Measurements from ENCODE around the gene CCDC120. TPM values are rescaled to one million over a fixed set of nuclear protein-coding genes. Genes with fewer than 3 reads are reported as not detected.
A peak's percentile ranks its signal among the peaks of the same experiment; 100 is the strongest.

Gene CCDC120
- total RNA-seq, 1 experiment from 2014 or later, result 5.3 TPM

DNA sequence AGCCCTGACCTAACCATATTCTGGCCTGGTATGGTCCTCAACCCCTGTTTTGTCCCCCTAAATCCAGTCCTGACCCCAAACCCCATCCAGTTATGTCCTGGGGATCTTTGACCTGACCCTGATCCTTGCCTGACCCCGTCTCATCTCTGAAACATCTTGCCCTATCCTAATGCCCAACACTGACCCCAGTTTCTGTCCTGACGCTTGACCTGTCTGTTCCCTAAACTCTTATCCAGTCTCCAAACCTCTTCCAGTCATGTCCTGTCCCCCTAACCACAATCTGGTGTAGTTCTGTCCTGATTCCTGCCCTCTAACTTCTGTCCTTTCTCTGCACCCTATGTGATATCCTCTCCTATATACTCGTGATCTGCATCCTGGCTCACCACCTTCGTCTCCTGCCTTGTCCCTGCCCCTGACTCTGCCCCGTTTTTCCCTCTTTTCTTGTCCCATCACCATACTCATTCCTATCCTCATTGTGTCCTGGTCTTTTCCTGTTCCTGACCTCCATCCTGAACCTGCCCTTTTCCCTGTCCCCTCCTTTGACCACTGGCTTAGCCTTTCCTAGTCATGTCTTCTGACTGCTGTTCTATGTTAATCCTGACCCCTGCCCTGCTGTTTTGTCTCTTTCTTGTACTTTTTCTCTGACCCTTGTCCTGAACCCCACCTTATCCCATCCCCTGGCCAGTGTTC lies 4.6 kb upstream of the CCDC120 start:
- CTCF ChIA-PET, result no interaction called here

GRCh38 chrX:49059201-49059600 lies 402 bp downstream of the CCDC120 start:
- 0 out of 2 replicates have a peak, but pooled peaks cover 4% of the 10 kb centered on the region for H3K4me1 ChIP-seq (ENCODE audit: insufficient read depth, low read length)
- H2AFZ ChIP-seq (ENCODE audit: low read length), result peak overlapping the region; percentile 63; the same call in 1 of the 2 replicates
- TSS peak; percentile 13 for BruUV-seq (replicated peaks)
- peak overlapping the region; percentile 82 for H3K4me3 ChIP-seq (ENCODE audit: low read length)
- H3K9me2 ChIP-seq (replicated peaks; ENCODE audit: low read length), result no peaks in the 10 kb centered on the region
- CTCF ChIA-PET, result no interaction called here
- no peaks in the 10 kb centered on the region for H3K36me3 ChIP-seq (ENCODE audit: low read depth, low read length)
- H3K79me2 ChIP-seq (ENCODE audit: low read length), result peaks cover 18% of the 10 kb centered on the region
- ATAC-seq (peak; percentile 60), DNase-seq (no peak)
- no peaks in the 10 kb centered on the region for H3F3A ChIP-seq (ENCODE audit: low read length, unreplicated experiment)
- H3K27me3 ChIP-seq (ENCODE audit: low read length), result no peaks in the 10 kb centered on the region
- H4K20me1 ChIP-seq (ENCODE audit: low read length), result no peaks in the 10 kb centered on the region
- H3K27ac ChIP-seq (ENCODE audit: low read length), result no peak overlapping the region
- H3K4me2 ChIP-seq (ENCODE audit: low read length), result peak overlapping the region; percentile 89
- H3K9ac ChIP-seq (ENCODE audit: low read length), result peak overlapping the region; percentile 56
- POLR2A ChIA-PET (ENCODE audit: unreplicated experiment), result no interaction called here
- intact Hi-C loops (cut with micrococcal nuclease), result no loop called here
- H3K9me3 ChIP-seq (ENCODE audit: low read length), result no peaks in the 10 kb centered on the region
- no peak for TF ChIP-seq EZH2 (IDR thresholded peaks at IDR 0.05; ENCODE audit: low read length, unreplicated experiment)

More for the DNA sequence above, 4.6 kb upstream of the CCDC120 start:
- ATAC-seq (no peak), DNase-seq (no peak)
- BruUV-seq (replicated peaks), result no TSS peak
- Histone ChIP-seq H3K9ac (ENCODE audit: low read length) (peak overlapping the region; percentile 70), H4K20me1 (ENCODE audit: low read length) (no peaks in the 10 kb centered on the region), H3F3A (ENCODE audit: low read length, unreplicated experiment) (no peaks in the 10 kb centered on the region), H3K4me1 (ENCODE audit: insufficient read depth, low read length) (no peaks in the 10 kb centered on the region), H3K4me2 (ENCODE audit: low read length) (peak overlapping the region; percentile 81), H3K4me3 (ENCODE audit: low read length) (peak overlapping the region; percentile 70), H3K27me3 (ENCODE audit: low read length) (no peaks in the 10 kb centered on the region), H3K27ac (ENCODE audit: low read length) (no peak overlapping the region), H3K79me2 (ENCODE audit: low read length) (0 out of 2 replicates have a peak, but pooled peaks cover under 1% of the 10 kb centered on the region), H3K9me2 (replicated peaks; ENCODE audit: low read length) (no peaks in the 10 kb centered on the region; the same call in 1 of the 2 replicates), H3K9me3 (ENCODE audit: low read length) (no peaks in the 10 kb centered on the region), H3K36me3 (ENCODE audit: low read depth, low read length) (no peaks in the 10 kb centered on the region), H2AFZ (ENCODE audit: low read length) (peak overlapping the region; percentile 78; the same call in 1 of the 2 replicates)
- TF ChIP-seq EZH2phosphoT487 (IDR thresholded peaks at IDR 0.05; ENCODE audit: borderline replicate concordance, low read length) (no peak), EZH2 (IDR thresholded peaks at IDR 0.05; ENCODE audit: low read length, unreplicated experiment) (no peak)
- TF ChIP-seq, protein P1, sequence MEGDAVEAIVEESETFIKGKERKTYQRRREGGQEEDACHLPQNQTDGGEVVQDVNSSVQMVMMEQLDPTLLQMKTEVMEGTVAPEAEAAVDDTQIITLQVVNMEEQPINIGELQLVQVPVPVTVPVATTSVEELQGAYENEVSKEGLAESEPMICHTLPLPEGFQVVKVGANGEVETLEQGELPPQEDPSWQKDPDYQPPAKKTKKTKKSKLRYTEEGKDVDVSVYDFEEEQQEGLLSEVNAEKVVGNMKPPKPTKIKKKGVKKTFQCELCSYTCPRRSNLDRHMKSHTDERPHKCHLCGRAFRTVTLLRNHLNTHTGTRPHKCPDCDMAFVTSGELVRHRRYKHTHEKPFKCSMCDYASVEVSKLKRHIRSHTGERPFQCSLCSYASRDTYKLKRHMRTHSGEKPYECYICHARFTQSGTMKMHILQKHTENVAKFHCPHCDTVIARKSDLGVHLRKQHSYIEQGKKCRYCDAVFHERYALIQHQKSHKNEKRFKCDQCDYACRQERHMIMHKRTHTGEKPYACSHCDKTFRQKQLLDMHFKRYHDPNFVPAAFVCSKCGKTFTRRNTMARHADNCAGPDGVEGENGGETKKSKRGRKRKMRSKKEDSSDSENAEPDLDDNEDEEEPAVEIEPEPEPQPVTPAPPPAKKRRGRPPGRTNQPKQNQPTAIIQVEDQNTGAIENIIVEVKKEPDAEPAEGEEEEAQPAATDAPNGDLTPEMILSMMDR (conservative IDR thresholded peaks at IDR 0.05; ENCODE audit: low read depth, low read length), result no peak
- POLR2A ChIA-PET (ENCODE audit: unreplicated experiment), result no interaction called here
- intact Hi-C loops (cut with micrococcal nuclease), result no loop called here

DNA sequence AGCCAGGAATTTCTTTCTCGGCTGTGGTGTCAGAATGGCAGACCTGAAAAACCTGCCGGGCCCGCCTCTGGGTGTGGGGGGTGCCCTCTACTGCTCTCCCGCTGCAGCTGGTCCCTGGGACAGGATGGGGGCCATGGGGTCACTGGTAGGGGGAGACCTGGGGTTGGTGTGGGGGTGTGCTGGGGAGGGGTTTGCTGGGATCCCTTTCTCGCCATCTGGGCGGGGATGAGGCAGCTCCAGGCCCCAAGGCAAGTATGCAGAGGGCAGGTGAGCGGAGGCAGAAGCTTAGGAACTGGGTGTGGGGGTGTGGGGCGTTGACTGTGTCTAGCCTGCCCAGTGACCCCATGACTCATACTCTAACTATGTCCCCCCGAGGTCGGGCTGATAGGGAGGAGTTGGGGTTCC lies 884 bp downstream of the CCDC120 start:
- H2AFZ ChIP-seq (ENCODE audit: low read length), result peak overlapping the region; percentile 16; the same call in 1 of the 2 replicates
- no peak overlapping the region for H3K27ac ChIP-seq (ENCODE audit: low read length)
- H3K9me2 ChIP-seq (replicated peaks; ENCODE audit: low read length), result no peaks in the 10 kb centered on the region
- ChIA-PET CTCF (no interaction called here), POLR2A (ENCODE audit: unreplicated experiment) (no interaction called here)
- no peaks in the 10 kb centered on the region for H4K20me1 ChIP-seq (ENCODE audit: low read length)
- H3K9me3 ChIP-seq (ENCODE audit: low read length), result no peaks in the 10 kb centered on the region
- peak overlapping the region; percentile 56; the same call in 1 of the 2 replicates for H3K9ac ChIP-seq (ENCODE audit: low read length)
- H3F3A ChIP-seq (ENCODE audit: low read length, unreplicated experiment), result no peaks in the 10 kb centered on the region
- BruUV-seq (replicated peaks), result no TSS peak
- no peaks in the 10 kb centered on the region for H3K27me3 ChIP-seq (ENCODE audit: low read length)
- H3K79me2 ChIP-seq (ENCODE audit: low read length), result peaks cover 18% of the 10 kb centered on the region
- 0 out of 2 replicates have a peak, but pooled peaks cover 4% of the 10 kb centered on the region for H3K4me1 ChIP-seq (ENCODE audit: insufficient read depth, low read length)
- H3K36me3 ChIP-seq (ENCODE audit: low read depth, low read length), result no peaks in the 10 kb centered on the region
- peak; percentile 30 for DNase-seq
- H3K4me2 ChIP-seq (ENCODE audit: low read length), result peak overlapping the region; percentile 89
- H3K4me3 ChIP-seq (ENCODE audit: low read length), result peak overlapping the region; percentile 82
- intact Hi-C loops (cut with micrococcal nuclease), result no loop called here
- peak; percentile 45 for ATAC-seq
- TF ChIP-seq, protein P1 (conservative IDR thresholded peaks at IDR 0.05; ENCODE audit: low read depth, low read length), result no peak
- no peak for TF ChIP-seq EZH2phosphoT487 (IDR thresholded peaks at IDR 0.05; ENCODE audit: borderline replicate concordance, low read length)
- TF ChIP-seq EZH2 (IDR thresholded peaks at IDR 0.05; ENCODE audit: low read length, unreplicated experiment), result no peak

Measured in PC-3 (cell line).